T1000 (cell line): Measurements from ENCODE around the gene NOXO1.
A peak's percentile ranks its signal among the peaks of the same experiment; 100 is the strongest.
"Not testable (repeated sequence)": the region's sequence is repeated elsewhere in the genome, so short reads cannot be mapped to it uniquely, and the experiment has no call there.

ENCODE experiments used
- DNase-seq: peaks from one replicate; lab custom pipeline; 2025; ENCODE audit warnings: mixed read lengths; lab: John Stamatoyannopoulos, UW

The NOXO1 gene

DNA sequence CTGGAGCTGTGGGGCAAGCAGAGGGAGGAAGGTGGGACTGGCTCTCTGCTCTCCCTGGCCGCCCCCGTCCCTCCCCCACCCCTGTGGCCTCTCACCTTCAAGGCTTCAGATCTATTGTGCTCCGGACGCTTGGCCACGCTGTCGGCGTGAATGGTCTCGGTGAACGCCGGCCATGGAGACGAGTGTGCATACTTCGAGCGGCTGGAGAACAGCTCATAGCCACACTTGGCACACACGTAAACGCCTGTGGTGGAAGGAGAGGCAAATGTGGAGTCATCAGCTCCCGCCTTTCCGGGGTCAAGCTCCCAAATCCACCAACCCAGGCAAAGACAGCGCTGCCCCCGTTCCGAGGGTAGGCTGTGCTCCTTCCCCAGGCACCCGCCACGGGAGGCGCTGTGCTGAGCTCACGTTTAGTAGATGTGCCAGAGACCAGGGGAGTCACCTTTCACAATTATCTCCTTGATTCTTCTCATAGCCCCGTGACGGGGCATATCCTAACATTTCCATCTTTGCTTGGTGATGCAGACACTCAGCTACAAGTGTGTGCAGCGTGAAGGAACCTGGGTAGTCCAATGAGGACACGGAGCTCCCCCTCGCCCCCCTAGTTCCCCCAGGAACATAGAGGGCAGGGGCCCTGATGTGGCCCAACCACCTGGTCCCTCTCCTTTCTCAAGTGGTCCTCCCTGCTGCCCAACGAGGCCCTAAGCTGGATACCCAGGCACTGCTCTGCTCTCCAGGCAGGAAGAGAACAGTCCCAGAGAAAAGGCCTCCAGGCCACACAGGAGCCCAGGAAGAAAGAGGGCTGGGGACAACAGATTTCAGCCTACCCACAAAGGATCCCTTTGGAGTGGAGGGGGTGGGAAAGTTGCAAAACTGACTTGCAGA, 39.9 kb downstream of the NOXO1 start:
- DNase-seq, result no peak

GRCh38 chr16:1940273-1941161, 40.8 kb downstream of the NOXO1 start:
- DNase-seq, result no peak

- DNase-seq, result not testable (repeated sequence)
Observed at GRCh38 chr16:1939833-1940232, 41.4 kb downstream of the NOXO1 start.

GRCh38 chr16:1938910-1939309, 42.4 kb downstream of the NOXO1 start:
- DNase-seq, result no peak

GRCh38 chr16:1938316-1938715, 43.0 kb downstream of the NOXO1 start:
- no peak for DNase-seq

DNA sequence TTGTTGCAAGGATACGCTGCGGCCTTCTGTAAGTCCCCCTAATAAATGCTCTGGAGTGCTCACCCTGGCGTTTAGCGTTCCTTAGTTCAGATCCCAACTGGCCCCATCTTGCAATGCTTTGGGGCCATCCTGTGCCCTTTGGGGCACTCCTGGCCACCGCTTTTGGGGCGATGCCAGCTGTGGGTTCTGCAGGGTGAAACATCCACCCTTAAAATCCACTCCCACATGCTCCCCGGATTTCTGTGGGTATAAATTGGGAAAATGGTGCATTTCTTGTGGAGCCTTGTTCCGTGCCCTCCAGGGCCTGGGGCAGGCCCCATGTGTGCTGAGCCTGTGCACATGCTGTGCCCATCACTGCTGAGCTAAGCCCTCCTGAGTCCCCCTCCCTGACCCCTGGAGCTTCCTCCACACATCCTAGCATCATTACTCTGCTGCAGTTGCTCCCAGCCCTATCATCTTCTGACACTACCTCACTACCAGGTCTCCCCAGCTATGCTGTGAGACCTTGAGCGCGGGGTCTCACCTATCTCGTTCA, 44.3 kb downstream of the NOXO1 start:
- no peak for DNase-seq

DNA sequence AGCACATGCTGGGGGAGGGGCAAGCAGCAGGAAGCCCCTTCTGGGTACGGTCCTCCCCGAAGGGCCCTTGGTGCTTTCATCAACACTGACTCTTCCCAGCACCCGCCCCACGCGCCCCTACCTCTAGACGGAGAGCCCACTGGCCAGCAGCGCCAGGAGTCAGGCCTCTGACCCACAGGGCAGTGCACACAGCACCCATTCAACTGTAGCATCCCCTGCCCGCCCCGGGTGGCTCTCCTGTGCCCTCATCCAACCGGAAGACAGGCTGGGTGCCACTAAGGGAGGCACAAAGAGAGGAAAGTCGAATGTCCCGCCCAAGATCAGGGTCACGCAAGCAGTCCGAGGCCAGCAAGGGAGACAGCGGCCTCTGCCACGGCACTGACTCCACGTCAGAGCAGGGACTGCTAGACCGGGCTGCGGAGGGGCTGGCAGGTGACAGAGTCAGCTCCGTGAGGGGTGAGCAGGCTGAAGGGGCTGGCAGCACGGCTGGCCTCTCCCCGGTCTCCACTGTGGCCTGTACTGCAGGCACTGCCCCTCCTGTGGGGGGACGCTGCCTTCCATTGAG, 48.1 kb downstream of the NOXO1 start:
- no peak for DNase-seq

- DNase-seq, result no peak
Observed at GRCh38 chr16:1932050-1933028, 48.9 kb downstream of the NOXO1 start.

DNA sequence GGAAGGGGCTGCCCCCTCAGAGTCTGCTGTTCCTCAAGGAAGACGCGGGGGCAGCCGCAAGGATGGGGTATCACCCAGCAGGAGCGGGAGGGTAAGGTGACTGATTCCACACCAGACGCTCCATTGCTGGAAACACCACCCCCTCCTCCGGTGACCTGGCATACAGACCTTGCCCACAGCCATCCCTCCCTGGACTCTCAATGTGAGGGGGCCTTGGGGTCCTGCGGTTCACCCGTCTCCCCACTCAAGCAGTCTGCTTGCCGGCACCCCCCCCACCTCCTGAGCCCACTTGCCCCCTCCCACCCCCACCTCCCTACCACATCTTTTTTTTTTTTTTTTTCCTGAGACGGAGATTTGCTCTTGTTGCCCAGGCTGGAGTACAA, 50.9 kb downstream of the NOXO1 start:
- DNase-seq, result no peak

DNA sequence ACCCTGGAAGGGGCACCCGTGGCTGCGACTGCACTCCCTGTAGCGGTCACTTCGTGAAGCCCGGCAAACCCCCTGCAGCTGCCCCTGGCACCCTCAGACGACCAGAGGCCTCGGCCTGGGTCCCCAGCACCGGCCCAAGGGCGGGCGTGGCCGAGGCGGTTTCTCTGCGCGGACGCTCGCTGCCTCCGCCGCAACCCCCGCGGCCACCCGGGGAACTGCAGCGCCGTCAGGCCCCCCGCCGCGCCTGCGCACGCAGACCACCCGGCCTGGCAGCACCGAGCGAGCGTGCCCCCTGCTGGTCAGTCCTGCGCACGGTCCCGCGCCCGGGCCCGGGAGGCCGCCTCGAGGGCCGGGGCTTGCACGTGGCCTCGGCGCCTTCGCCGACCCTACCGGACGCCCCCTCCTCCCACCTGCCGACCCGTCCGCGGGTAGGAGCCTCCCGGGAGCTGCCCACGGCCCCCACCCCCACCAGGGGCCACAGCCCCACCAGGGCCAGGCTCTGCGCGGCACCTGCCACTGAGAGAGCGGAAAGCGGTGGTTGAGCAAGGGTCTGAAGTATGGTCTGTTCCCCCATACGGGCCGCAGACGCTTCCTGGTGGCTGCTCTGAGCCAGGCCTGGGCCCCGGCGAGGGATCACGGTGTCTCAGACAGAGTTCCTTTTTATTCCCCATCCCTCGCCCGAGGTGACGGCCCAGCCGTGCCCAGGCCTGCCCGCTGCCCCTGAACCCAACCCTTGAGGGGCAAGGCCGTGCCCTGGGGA, 51.5 kb downstream of the NOXO1 start:
- DNase-seq, result peak; percentile 89

- no peak for DNase-seq
Observed at GRCh38 chr16:1929105-1929504, 52.2 kb downstream of the NOXO1 start.
